Activated naive CD4-positive, alpha-beta T cell treated with anti-CD3 and anti-CD28 coated beads, Interleukin-2, amount 10 ng/mL, durations not matched to agents 5 hours and 36 hours (primary cell): ENCODE results near the gene CCDC112. TPM values are rescaled to one million over a fixed set of nuclear protein-coding genes. Genes with fewer than 3 reads are reported as not detected.

ENCODE experiments used
- total RNA-seq, 2 experiments: library from RNA; stranded (reverse); gene quantifications; one replicate each; pipeline ENCODE4 v1.2.3, GENCODE V29; 2021

The CCDC112 gene, protein sequence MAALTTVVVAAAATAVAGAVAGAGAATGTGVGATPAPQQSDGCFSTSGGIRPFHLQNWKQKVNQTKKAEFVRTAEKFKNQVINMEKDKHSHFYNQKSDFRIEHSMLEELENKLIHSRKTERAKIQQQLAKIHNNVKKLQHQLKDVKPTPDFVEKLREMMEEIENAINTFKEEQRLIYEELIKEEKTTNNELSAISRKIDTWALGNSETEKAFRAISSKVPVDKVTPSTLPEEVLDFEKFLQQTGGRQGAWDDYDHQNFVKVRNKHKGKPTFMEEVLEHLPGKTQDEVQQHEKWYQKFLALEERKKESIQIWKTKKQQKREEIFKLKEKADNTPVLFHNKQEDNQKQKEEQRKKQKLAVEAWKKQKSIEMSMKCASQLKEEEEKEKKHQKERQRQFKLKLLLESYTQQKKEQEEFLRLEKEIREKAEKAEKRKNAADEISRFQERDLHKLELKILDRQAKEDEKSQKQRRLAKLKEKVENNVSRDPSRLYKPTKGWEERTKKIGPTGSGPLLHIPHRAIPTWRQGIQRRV
- total RNA-seq = 1 to 10 TPM in 1 of 2 experiments, under 1 TPM in 1; 0.60 to 1.6 TPM

DNA sequence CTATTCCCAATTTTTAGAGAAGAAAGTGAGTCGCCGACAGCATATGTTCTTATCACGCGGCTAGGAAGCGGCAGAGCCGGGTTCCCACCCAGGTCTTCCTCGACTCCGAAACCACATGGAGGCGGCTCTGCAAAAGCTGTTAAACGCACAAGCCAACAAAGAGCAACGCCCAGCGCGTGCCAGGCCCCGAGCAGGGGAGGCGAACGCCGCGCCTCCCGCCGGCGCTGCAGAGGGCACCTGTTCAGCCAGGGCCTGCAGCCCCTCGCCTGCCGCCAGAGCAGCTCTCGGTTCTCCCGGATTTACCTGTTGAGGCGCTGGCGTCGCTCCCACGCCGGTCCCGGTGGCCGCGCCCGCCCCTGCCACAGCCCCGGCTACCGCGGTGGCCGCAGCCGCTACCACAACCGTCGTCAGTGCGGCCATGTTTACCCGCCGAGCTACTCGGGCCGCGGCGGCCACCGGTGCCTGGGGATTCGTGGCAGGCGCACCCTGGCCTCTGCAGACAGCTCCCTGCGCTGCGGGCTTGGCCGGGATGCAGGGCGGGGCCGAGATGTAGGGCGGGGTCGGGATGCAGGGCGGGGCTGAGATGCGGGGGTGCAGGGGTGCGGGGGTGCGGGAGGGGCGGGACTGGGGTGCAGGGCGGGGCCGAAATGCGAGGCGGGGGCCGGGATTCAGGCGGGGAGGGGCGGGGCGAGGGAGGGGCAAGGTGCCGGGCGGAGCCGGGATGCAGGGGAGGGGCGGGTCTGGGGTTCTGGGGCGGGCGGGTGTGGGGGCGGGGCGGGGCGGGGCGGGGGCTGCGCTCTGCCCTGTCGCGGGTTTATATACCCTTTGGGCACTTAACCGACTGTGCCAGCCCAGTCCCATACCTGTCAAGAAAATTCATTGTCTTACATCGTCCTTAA, at the start of gene CCDC112:
Gene CCDC112, minus strand, starts transcription at position 531 of the 899 bp plus-strand sequence. Its CDS starts 111 bp downstream, at position 420.

DNA sequence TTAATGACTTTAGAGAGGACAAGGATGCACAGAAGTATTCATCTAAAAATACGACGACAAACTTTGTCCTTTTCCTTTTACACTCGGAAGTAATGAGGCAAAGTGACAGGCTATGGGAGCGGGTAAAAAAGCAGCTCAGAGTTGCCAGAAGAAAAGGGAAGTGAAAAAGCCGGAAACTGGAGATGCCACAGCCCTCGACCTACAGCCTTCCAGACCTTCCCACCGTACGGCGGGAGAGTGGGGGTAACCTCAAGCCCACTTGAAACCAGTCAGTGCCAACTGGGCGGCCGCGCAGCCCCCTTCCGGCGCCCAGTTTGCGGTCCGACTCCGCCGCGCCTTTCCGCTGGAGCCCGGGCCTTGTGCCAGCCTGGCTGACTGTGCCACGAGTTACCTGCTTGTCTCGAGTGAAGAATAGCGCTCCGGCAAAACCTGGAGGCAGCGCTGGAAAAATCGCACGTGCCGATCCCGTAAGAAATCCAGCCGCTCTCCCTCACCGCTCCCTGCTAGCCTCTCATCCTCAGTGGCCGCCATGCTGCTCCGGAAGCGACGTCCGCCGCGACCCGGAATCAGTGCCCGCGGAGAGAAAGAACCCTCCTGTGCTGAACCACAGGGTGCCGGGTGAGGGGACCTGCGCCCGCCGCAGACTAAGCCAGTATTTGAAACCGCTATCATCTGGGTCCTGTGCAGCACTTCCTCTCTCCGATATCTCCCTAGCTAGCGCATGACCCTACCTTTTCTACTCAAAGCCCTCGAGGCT, 34.0 kb downstream of the CCDC112 start, which contains the start of gene PGGT1B:
Gene PGGT1B, minus strand, starts transcription at position 557 of the 757 bp plus-strand sequence. Its CDS starts 26 bp downstream, at position 531.

Other genes with a start within 250 kb of the CCDC112 start
- gene TRIM36, start 126.7 kb downstream of the CCDC112 start, total RNA-seq = not detected
- 10 to 100 TPM; 39.0 to 41.0 TPM for gene PGGT1B, start 33.8 kb downstream of the CCDC112 start, total RNA-seq
- gene FEM1C, start 248.1 kb upstream of the CCDC112 start, total RNA-seq = 10 to 100 TPM; 14.8 to 15.1 TPM